Retina (tissue), 1 donor: ENCODE results near the gene INIP.
"Not testable (repeated sequence)": the region's sequence is repeated elsewhere in the genome, so short reads cannot be mapped to it uniquely, and the experiment has no call there.

Source experiments
- DNase-seq: peaks from one replicate; pipeline ENCODE4 v3.0.0-alpha.2; 2016

INIP gene

GRCh38 chr9:112734892-112735291 lies 17.0 kb upstream of the INIP start:
- DNase-seq, result no peak

- no peak for DNase-seq
These were observed 14.1 kb upstream of the INIP start for GRCh38 chr9:112731971-112732370.

- no peak for DNase-seq
These were observed 10.5 kb upstream of the INIP start for GRCh38 chr9:112728401-112728800.

GRCh38 chr9:112726428-112726827 lies 8.5 kb upstream of the INIP start:
- DNase-seq, result no peak

GRCh38 chr9:112725961-112726360 lies 8.0 kb upstream of the INIP start:
- DNase-seq, result no peak

- not testable (repeated sequence) for DNase-seq
These were observed 4.8 kb upstream of the INIP start for GRCh38 chr9:112722749-112723148.

- no peak for DNase-seq
These were observed 2.3 kb upstream of the INIP start for GRCh38 chr9:112720113-112720780.

GRCh38 chr9:112719696-112720095 lies 1.8 kb upstream of the INIP start:
- DNase-seq, result no peak

GRCh38 chr9:112719241-112719691 lies 1.3 kb upstream of the INIP start:
- DNase-seq, result no peak

- DNase-seq, result no peak
These were observed 5.2 kb downstream of the INIP start for GRCh38 chr9:112712678-112713077.

GRCh38 chr9:112711050-112711689 lies 6.7 kb downstream of the INIP start:
- no peak for DNase-seq

GRCh38 chr9:112705768-112706427 lies 12.0 kb downstream of the INIP start:
- DNase-seq, result peak; percentile 25

GRCh38 chr9:112703304-112703703 lies 14.6 kb downstream of the INIP start:
- DNase-seq, result no peak

- no peak for DNase-seq
These were observed 17.8 kb downstream of the INIP start for GRCh38 chr9:112700085-112700484.

- DNase-seq, result no peak
These were observed 18.7 kb downstream of the INIP start for GRCh38 chr9:112699230-112699629.

GRCh38 chr9:112696461-112696860 lies 21.5 kb downstream of the INIP start:
- no peak for DNase-seq

- no peak for DNase-seq
These were observed 23.0 kb downstream of the INIP start for GRCh38 chr9:112694706-112695555.

GRCh38 chr9:112689161-112689740 lies 28.7 kb downstream of the INIP start:
- DNase-seq, result no peak

GRCh38 chr9:112680731-112681402 lies 37.0 kb downstream of the INIP start:
- no peak for DNase-seq

GRCh38 chr9:112677040-112677439 lies 40.9 kb downstream of the INIP start:
- DNase-seq, result no peak

GRCh38 chr9:112673221-112673620 lies 44.7 kb downstream of the INIP start:
- DNase-seq, result not testable (repeated sequence)

GRCh38 chr9:112670991-112671625 lies 46.8 kb downstream of the INIP start:
- no peak for DNase-seq
